Measurements from ENCODE around the gene CENPT.
"Not testable (repeated sequence)": the region's sequence is repeated elsewhere in the genome, so short reads cannot be mapped to it uniquely, and the experiment has no call there.

The CENPT gene

GRCh38 chr16:67846063-67846319, 1.5 kb downstream of the CENPT start:
- peak; percentile 20 for DNase-seq

GRCh38 chr16:67845291-67846062, 2.0 kb downstream of the CENPT start:
- no peak for DNase-seq

GRCh38 chr16:67844497-67844896, 3.0 kb downstream of the CENPT start:
- DNase-seq = no peak

GRCh38 chr16:67843343-67843765, 4.1 kb downstream of the CENPT start:
- peak; percentile 63 for DNase-seq

- peak; percentile 80 for DNase-seq
Measured at GRCh38 chr16:67842509-67843342, 4.8 kb downstream of the CENPT start.

GRCh38 chr16:67841816-67842508, 5.5 kb downstream of the CENPT start, which contains the start of gene THAP11:
Gene THAP11 (plus strand): TSS chr16:67842320. CDS start chr16:67842555, 235 bp downstream.
- DNase-seq = peak; percentile 99

- DNase-seq = no peak
Measured at GRCh38 chr16:67841198-67841815, 6.2 kb downstream of the CENPT start.

- DNase-seq = no peak
Measured at GRCh38 chr16:67837811-67838210, 9.7 kb downstream of the CENPT start.

- not testable (repeated sequence) for DNase-seq
Measured at GRCh38 chr16:67837190-67837589, 10.3 kb downstream of the CENPT start.

GRCh38 chr16:67834242-67834614, 13.3 kb downstream of the CENPT start:
- no peak for DNase-seq

GRCh38 chr16:67833415-67834241, 13.9 kb downstream of the CENPT start:
- DNase-seq = peak; percentile 97

GRCh38 chr16:67833030-67833414, 14.5 kb downstream of the CENPT start:
- no peak for DNase-seq

GRCh38 chr16:67828651-67829050, 18.8 kb downstream of the CENPT start:
- no peak for DNase-seq

GRCh38 chr16:67825906-67826305, 21.6 kb downstream of the CENPT start:
- DNase-seq = no peak

- DNase-seq = no peak
Measured at GRCh38 chr16:67825119-67825518, 22.4 kb downstream of the CENPT start.

- DNase-seq = no peak
Measured at GRCh38 chr16:67822511-67822910, 25.0 kb downstream of the CENPT start.

- no peak for DNase-seq
Measured at GRCh38 chr16:67820608-67821259, 26.8 kb downstream of the CENPT start.

GRCh38 chr16:67814567-67814966, 32.9 kb downstream of the CENPT start:
- DNase-seq = no peak

GRCh38 chr16:67811899-67812298, 35.6 kb downstream of the CENPT start:
- no peak for DNase-seq

- DNase-seq = no peak
Measured at GRCh38 chr16:67807148-67807682, 40.3 kb downstream of the CENPT start.

- peak; percentile 99 for DNase-seq
Measured at GRCh38 chr16:67806428-67807147, 40.9 kb downstream of the CENPT start, which contains the start of the genes RANBP10 and TSNAXIP1. Gene RANBP10 (minus strand): TSS chr16:67806560. CDS start chr16:67806536, 24 bp downstream. Gene TSNAXIP1 (plus strand): TSS chr16:67806889. CDS start chr16:67807150, 261 bp downstream.
